Ishikawa (cell line): Measurements from ENCODE around the gene FAAP20.

Source experiments
- CEBPB ChIP-seq: IDR thresholded peaks from 2 replicates; pipeline ENCODE4 v1.6.1; 2012
- EP300 ChIP-seq: IDR thresholded peaks from 2 replicates; pipeline ENCODE4 v1.6.1; 2012; ENCODE audit warnings: borderline replicate concordance
- MAX ChIP-seq: IDR thresholded peaks from 2 replicates; pipeline ENCODE4 v1.6.1; 2012
- RAD21 ChIP-seq: IDR thresholded peaks from 2 replicates; pipeline ENCODE4 v1.6.1; 2012; ENCODE audit warnings: low read depth
- TAF1 ChIP-seq: IDR thresholded peaks from 2 replicates; pipeline ENCODE4 v1.6.1; 2012; ENCODE audit warnings: low read depth, mild to moderate bottlenecking

GRCh38 chr1:2229911-2230731, 35.5 kb upstream of the FAAP20 start:
- TF ChIP-seq EP300 (no peak), MAX (no peak), CEBPB (no peak), RAD21 (no peak), TAF1 (no peak)
